Gastroesophageal sphincter (tissue), 4 donors: ENCODE results near the gene PTPN4. TPM values are rescaled to one million over a fixed set of nuclear protein-coding genes. Genes with fewer than 3 reads are reported as not detected.

ENCODE experiments used
- ATAC-seq: fragments of 150-250 bp; one replicate; pipeline ENCODE4 v1.9.1; 2016; ENCODE audit warnings: mild to moderate bottlenecking, moderate library complexity
- H3K27ac ChIP-seq, 4 donors: fragments of 200-600 bp; sonication (generic) in 3 of 4; 1 replicate in 3 of 4; 2 replicates in 1 of 4; pipeline ENCODE4 v1.5.1; 2016 to 2019
- H3K27me3 ChIP-seq: fragments of 200-600 bp; sonication (generic); one replicate; pipeline ENCODE4 v1.5.1; 2019
- H3K36me3 ChIP-seq, 2 donors: fragments of 200-600 bp; sonication (generic); one replicate each; pipeline ENCODE4 v1.5.1; 2019; ENCODE audit warnings: control low read depth in 1 of 2
- H3K4me1 ChIP-seq, 3 donors: fragments of 200-600 bp; sonication (generic); 1 replicate in 2 of 3; 2 replicates in 1 of 3; pipeline ENCODE4 v1.5.1; 2016 to 2019; ENCODE audit warnings: control low read depth in 2 of 3
- H3K4me3 ChIP-seq, 2 donors: fragments of 200-600 bp; sonication (generic); one replicate each; pipeline ENCODE4 v1.5.1; 2019; ENCODE audit warnings: mild to moderate bottlenecking in 1 of 2, moderate library complexity in 1 of 2
- H3K9me3 ChIP-seq, 3 donors: fragments of 200-600 bp; sonication (generic); one replicate each; pipeline ENCODE4 v1.5.1; 2017 to 2019; ENCODE audit warnings: control low read depth in 2 of 3
- EP300 ChIP-seq: sonication (generic); formaldehyde crosslinking; IDR thresholded peaks from one replicate; pipeline ENCODE4 v1.6.1; 2017; ENCODE audit warnings: antibody characterized with exemption, mild to moderate bottlenecking
- POLR2A ChIP-seq, 2 donors: fragments of 450-650 bp; IDR thresholded peaks; one replicate each; pipeline ENCODE4 v1.6.1; 2017; ENCODE audit warnings: antibody characterized with exemption in 2 of 2, mild to moderate bottlenecking in 2 of 2, moderate library complexity in 1 of 2
- POLR2AphosphoS5 ChIP-seq: sonication (generic); formaldehyde crosslinking; IDR thresholded peaks from one replicate; pipeline ENCODE4 v1.6.1; 2017; ENCODE audit warnings: antibody characterized with exemption
- WGBS, 2 donors: methylation state at CpG; one replicate each; pipeline ENCODE4 v1.1.5; 2018; ENCODE audit warnings: low coverage in 1 of 2; 5-methylcytosine and 5-hydroxymethylcytosine counted together
- total RNA-seq, 4 donors: library from RNA; depleted of rRNA; stranded (reverse); fragments of >200 nt; gene quantifications; one replicate each; pipeline ENCODE4 v1.1.0, GENCODE V29; 2016
- TF ChIP-seq, protein P1 (sequence below), 4 experiments: fragments of 200-600 bp in 2 of 4; fragments of 450-650 bp in 2 of 4; sonication (generic) in 1 of 4; IDR thresholded peaks; one replicate each; pipeline ENCODE4 v1.5.1; 2017 to 2019; ENCODE audit warnings: antibody characterized with exemption in 4 of 4, mild to moderate bottlenecking in 2 of 4, moderate library complexity in 2 of 4

Gene PTPN4
- total RNA-seq, 4 donors from 2014 or later = 15.6 to 50.1 (median 30.7) TPM

DNA sequence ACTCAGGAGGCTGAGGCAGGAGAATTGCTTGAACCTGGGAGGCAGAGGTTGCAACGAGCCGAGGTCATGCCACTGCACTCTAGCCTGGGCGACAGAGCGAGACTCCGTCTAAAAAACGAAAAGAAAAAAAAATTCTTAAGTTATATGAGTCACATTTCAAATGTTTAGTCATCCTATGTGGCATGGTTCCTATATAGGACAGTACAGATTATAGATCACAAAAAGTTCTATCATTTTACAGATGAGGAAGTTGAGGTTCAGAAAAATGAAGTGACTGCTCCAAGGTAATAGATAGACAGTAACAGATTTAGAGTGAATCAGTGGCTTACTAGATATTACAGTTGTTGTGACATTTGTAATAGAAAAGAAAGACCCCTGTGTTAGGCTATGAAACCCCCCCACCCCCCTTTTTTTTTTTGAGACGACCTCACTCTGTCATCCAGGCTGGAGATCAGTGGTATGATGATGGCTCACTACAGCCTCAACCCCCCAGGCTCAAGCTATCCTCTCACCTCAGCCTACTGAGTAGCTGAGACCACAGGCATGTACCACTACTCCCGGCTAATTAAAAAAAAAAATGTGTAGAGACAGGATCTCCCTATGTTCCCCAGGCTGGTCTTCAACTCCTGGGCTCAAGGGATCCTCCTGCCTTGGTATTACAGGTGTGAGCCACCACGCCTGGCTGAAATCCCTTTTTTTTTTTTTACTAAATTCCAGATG lies 22.7 kb downstream of the PTPN4 start:
- Histone ChIP-seq H3K27ac (no peak overlapping the region), H3K4me1 (peaks cover 0 to 15% (median 0%) of the 10 kb centered on the region in 3 donors), H3K27me3 (no peaks in the 10 kb centered on the region), H3K9me3 (no peaks in the 10 kb centered on the region), H3K36me3 (no peaks in the 10 kb centered on the region), H3K4me3 (no peak overlapping the region)
- 92 to 96% methylated on average over 2 to 4 of the region's 9 CpGs for WGBS, 2 donors
- TF ChIP-seq, protein P1, sequence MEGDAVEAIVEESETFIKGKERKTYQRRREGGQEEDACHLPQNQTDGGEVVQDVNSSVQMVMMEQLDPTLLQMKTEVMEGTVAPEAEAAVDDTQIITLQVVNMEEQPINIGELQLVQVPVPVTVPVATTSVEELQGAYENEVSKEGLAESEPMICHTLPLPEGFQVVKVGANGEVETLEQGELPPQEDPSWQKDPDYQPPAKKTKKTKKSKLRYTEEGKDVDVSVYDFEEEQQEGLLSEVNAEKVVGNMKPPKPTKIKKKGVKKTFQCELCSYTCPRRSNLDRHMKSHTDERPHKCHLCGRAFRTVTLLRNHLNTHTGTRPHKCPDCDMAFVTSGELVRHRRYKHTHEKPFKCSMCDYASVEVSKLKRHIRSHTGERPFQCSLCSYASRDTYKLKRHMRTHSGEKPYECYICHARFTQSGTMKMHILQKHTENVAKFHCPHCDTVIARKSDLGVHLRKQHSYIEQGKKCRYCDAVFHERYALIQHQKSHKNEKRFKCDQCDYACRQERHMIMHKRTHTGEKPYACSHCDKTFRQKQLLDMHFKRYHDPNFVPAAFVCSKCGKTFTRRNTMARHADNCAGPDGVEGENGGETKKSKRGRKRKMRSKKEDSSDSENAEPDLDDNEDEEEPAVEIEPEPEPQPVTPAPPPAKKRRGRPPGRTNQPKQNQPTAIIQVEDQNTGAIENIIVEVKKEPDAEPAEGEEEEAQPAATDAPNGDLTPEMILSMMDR (IDR thresholded peaks at IDR 0.05) = no peak
- no peak for TF ChIP-seq EP300
- no peak for TF ChIP-seq POLR2AphosphoS5
- TF ChIP-seq POLR2A (IDR thresholded peaks at IDR 0.05) = no peak
- ATAC-seq = no peak

DNA sequence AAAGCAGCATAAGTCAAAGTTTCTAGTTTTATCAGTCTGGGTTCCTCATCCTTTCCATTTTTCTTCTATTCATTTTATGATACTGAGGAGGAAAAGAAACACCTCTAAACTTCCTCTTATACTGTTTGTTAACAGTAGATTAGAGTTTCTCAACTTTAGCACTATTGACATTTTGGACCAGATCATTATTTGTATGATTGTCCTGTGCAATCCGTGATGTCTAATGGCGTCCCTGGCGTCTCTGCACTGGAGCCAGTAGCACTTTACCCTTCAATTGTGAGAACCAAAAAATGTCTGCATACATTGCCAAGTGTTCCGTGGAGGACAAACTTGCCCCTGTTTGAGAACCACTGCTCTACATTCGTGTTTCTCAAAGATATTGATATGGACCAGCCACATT lies 25.2 kb downstream of the PTPN4 start:
- no peak for ATAC-seq
- no peaks in the 10 kb centered on the region for H3K36me3 ChIP-seq

DNA sequence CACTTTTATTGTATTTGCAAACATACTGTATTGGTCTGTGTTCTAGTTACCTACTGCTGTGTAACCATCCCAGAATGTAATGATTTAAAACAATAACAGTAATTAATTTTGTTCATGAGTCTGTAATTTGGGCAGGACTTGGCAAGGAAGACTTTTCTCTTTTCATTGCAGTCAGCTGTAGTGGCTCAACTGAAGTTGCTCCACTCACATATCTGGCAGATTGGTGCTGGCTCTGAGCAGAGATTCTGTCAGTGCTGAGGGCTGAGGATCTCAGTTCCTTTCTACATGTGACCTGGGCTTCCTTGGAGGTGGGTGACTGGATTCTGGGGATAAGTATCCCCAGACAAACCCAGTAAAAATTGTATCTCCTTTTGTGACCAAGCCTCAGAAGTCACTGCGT lies 26.6 kb downstream of the PTPN4 start:
- WGBS, 2 donors = 100% methylated on average over 1 of the region's 1 CpG; no CpG with 5 or more reads in 1 of the 2 donors
- peaks cover 0 to 15% (median 0%) of the 10 kb centered on the region in 3 donors for H3K4me1 ChIP-seq
- no peaks in the 10 kb centered on the region for H3K36me3 ChIP-seq
- TF ChIP-seq POLR2A (IDR thresholded peaks at IDR 0.05) = no peak
- no peak for TF ChIP-seq EP300
- no peak for TF ChIP-seq POLR2AphosphoS5
- TF ChIP-seq, protein P1 (IDR thresholded peaks at IDR 0.05) = no peak
- peak; percentile 41 for ATAC-seq
- H3K27me3 ChIP-seq = no peaks in the 10 kb centered on the region
- no peak overlapping the region for H3K27ac ChIP-seq
- H3K4me3 ChIP-seq = no peak overlapping the region
- peaks cover 0 to 18% (median 0%) of the 10 kb centered on the region in 3 donors for H3K9me3 ChIP-seq

More for the DNA sequence above, 25.2 kb downstream of the PTPN4 start:
- TF ChIP-seq POLR2AphosphoS5 (no peak), EP300 (no peak), POLR2A (IDR thresholded peaks at IDR 0.05) (no peak)
- TF ChIP-seq, protein P1 (IDR thresholded peaks at IDR 0.05) = no peak
- peaks cover 0 to 4% (median 0%) of the 10 kb centered on the region in 3 donors for H3K9me3 ChIP-seq
- no peaks in the 10 kb centered on the region for H3K27me3 ChIP-seq
- no peak overlapping the region for H3K27ac ChIP-seq
- H3K4me3 ChIP-seq = no peak overlapping the region
- H3K4me1 ChIP-seq = peaks cover 0 to 15% (median 0%) of the 10 kb centered on the region in 3 donors
- 96 to 98% methylated on average over 5 of the region's 5 CpGs for WGBS, 2 donors

- Histone ChIP-seq H3K4me3 (no peak overlapping the region), H3K9me3 (peaks cover 0 to 26% (median 0%) of the 10 kb centered on the region in 3 donors), H3K27ac (no peak overlapping the region), H3K36me3 (no peaks in the 10 kb centered on the region), H3K4me1 (peaks cover 0 to 8% (median 0%) of the 10 kb centered on the region in 3 donors), H3K27me3 (no peaks in the 10 kb centered on the region)
- no peak for TF ChIP-seq POLR2AphosphoS5
- ATAC-seq = no peak
- 82 to 90% methylated on average over 1 of the region's 1 CpG for WGBS, 2 donors
Measured at GRCh38 chr2:119788752-119789151, 29.0 kb downstream of the PTPN4 start.

GRCh38 chr2:119790466-119790865 lies 30.7 kb downstream of the PTPN4 start:
- H3K4me1 ChIP-seq = peaks cover 0 to 19% (median 0%) of the 10 kb centered on the region in 3 donors
- H3K4me3 ChIP-seq = no peak overlapping the region
- no peaks in the 10 kb centered on the region for H3K27me3 ChIP-seq
- no peak for ATAC-seq
- H3K9me3 ChIP-seq = peaks cover 0 to 26% (median 0%) of the 10 kb centered on the region in 3 donors
- TF ChIP-seq, protein P1 (IDR thresholded peaks at IDR 0.05) = no peak
- H3K36me3 ChIP-seq = no peaks in the 10 kb centered on the region
- H3K27ac ChIP-seq = no peak overlapping the region
